ENCODE measurements around the gene KIF6. TPM values are rescaled to one million over a fixed set of nuclear protein-coding genes. Genes with fewer than 3 reads are reported as not detected.

The KIF6 gene
- polyA plus RNA-seq, 2 of the 4 experiments (the other 2 are of a cell fraction) = 0.05 to 0.39 TPM

DNA sequence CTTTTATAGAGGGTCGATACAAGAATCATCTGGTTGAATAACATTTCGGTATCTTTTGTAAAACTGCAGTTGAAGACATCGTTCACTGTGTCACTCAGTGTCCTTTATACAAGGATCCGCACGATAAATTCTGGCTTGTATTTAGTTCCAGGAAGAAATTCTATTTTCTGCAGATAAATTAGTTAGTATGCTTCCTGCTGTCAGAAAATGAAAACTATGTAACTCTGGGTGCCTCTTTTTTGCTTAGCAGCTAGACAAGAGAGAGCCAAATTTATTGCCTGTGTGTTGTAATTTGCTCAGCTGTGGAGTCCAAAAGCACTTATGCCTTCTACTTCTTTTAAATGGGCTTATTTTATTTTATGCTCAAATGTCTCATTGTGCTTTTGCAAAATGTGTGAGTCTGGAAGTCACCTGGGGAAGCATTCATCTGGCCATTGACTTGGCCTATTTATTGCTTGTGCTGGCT lies 346.2 kb downstream of the KIF6 start:
- DNase-seq (ENCODE audit: low read depth in 1 of 2, low spot score in 1 of 2) = no peak
- no peaks in the 10 kb centered on the region for H3K9me3 ChIP-seq
- no peak for ATAC-seq
- H3K4me1 ChIP-seq = no peaks in the 10 kb centered on the region
- H3K27ac ChIP-seq = no peak overlapping the region
- no peak for FAIRE-seq
- no peak for TF ChIP-seq EP300 (IDR thresholded peaks at IDR 0.05)
- no peak for TF ChIP-seq CBX8 (IDR thresholded peaks at IDR 0.05)
- TF ChIP-seq, protein P1, sequence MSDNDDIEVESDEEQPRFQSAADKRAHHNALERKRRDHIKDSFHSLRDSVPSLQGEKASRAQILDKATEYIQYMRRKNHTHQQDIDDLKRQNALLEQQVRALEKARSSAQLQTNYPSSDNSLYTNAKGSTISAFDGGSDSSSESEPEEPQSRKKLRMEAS (IDR thresholded peaks at IDR 0.05) = no peak
- TF ChIP-seq HOXB13 (CRISPR knock-in tag; IDR thresholded peaks at IDR 0.05; ENCODE audit: low read depth) = no peak
- no peak for TF ChIP-seq PHF8 (IDR thresholded peaks at IDR 0.05; ENCODE audit: borderline replicate concordance, low read depth)
- TF ChIP-seq SREBF2 (IDR thresholded peaks at IDR 0.05) = no peak
- no peak for TF ChIP-seq TP53 (CRISPR knock-in tag; IDR thresholded peaks at IDR 0.05)
- no peak for TF ChIP-seq NR3C1 (IDR thresholded peaks at IDR 0.05)
- no peak for TF ChIP-seq ZFP36 (IDR thresholded peaks at IDR 0.05; ENCODE audit: borderline replicate concordance, partially characterized antibody)
- no peak for TF ChIP-seq ZC3H11A (IDR thresholded peaks at IDR 0.05)
- TF ChIP-seq JUN (IDR thresholded peaks at IDR 0.05) = no peak
- no peak overlapping the region for H3K4me3 ChIP-seq
- no peak overlapping the region for H3K4me2 ChIP-seq
- WGBS (ENCODE audit: missing lambda C conversion rate) = 65% methylated on average over 5 of the region's 5 CpGs
- POLR2A ChIA-PET = no interaction called here
- CTCF ChIA-PET = interaction anchor here (1.2 kb wide), 1 partner anchor 407 kb away, joined by 3 read pairs; no protein-coding TSS in a partner anchor

DNA sequence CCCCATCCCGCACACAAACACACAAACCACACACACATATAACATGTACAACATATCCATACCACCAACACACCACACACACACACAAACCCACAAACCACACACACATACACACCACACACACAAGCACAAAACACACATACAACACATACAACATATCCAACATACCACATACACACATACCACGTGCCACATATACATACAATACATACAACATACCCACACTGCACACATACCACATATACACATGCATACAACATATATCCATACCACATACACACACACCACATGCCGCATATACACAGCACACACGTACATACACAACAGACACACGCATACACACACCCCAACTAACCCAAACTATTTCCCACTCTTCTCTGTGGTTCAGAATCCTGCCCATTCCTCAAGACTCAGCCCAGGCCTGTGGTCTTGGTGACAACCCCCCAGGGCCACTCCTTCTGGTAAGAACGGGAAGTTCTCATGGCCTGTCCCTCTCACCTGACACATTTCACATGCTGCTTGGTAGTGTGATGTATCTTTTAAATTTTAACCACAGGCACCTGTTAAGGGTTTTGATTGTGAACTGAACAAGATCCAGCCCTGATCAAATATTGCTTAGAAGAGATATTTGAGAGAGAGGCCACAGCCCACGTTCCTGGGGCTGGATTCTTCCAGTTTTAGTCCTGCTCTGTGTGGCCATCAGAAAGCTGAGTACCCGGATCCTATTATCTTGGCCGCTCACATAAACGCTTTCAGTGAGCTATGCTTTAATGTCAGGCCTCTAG lies 346.8 kb downstream of the KIF6 start:
- Histone ChIP-seq H3K4me1 (no peaks in the 10 kb centered on the region), H3K4me2 (no peak overlapping the region), H3K27ac (no peak overlapping the region), H3K9me3 (no peaks in the 10 kb centered on the region), H3K4me3 (no peak overlapping the region)
- TF ChIP-seq EHMT2 (IDR thresholded peaks at IDR 0.05; ENCODE audit: low read depth) (no peak), BHLHE40 (IDR thresholded peaks at IDR 0.05; ENCODE audit: low read depth, low read length) (no peak), PHF8 (IDR thresholded peaks at IDR 0.05; ENCODE audit: borderline replicate concordance, low read depth) (no peak), SMC3 (IDR thresholded peaks at IDR 0.05) (no peak), MAZ (IDR thresholded peaks at IDR 0.05; ENCODE audit: borderline replicate concordance, low read depth, low read length) (no peak), POLR2A (IDR thresholded peaks at IDR 0.05; ENCODE audit: low read length) (no peak), ESRRA (IDR thresholded peaks at IDR 0.05; ENCODE audit: borderline replicate concordance, low read length) (no peak), RCOR1 (IDR thresholded peaks at IDR 0.05; ENCODE audit: low read depth, low read length) (no peak), EHF (CRISPR knock-in tag; IDR thresholded peaks at IDR 0.05) (no peak), TP53 (CRISPR knock-in tag; IDR thresholded peaks at IDR 0.05) (no peak), CBX2 (IDR thresholded peaks at IDR 0.05; ENCODE audit: borderline replicate concordance, low read depth) (no peak), NPAS2 (CRISPR knock-in tag; IDR thresholded peaks at IDR 0.05; ENCODE audit: borderline replicate concordance) (no peak)
- TF ChIP-seq, protein P2, sequence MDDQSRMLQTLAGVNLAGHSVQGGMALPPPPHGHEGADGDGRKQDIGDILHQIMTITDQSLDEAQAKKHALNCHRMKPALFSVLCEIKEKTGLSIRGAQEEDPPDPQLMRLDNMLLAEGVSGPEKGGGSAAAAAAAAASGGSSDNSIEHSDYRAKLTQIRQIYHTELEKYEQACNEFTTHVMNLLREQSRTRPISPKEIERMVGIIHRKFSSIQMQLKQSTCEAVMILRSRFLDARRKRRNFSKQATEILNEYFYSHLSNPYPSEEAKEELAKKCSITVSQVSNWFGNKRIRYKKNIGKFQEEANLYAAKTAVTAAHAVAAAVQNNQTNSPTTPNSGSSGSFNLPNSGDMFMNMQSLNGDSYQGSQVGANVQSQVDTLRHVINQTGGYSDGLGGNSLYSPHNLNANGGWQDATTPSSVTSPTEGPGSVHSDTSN (IDR thresholded peaks at IDR 0.05) = no peak
- TF ChIP-seq, protein P3, sequence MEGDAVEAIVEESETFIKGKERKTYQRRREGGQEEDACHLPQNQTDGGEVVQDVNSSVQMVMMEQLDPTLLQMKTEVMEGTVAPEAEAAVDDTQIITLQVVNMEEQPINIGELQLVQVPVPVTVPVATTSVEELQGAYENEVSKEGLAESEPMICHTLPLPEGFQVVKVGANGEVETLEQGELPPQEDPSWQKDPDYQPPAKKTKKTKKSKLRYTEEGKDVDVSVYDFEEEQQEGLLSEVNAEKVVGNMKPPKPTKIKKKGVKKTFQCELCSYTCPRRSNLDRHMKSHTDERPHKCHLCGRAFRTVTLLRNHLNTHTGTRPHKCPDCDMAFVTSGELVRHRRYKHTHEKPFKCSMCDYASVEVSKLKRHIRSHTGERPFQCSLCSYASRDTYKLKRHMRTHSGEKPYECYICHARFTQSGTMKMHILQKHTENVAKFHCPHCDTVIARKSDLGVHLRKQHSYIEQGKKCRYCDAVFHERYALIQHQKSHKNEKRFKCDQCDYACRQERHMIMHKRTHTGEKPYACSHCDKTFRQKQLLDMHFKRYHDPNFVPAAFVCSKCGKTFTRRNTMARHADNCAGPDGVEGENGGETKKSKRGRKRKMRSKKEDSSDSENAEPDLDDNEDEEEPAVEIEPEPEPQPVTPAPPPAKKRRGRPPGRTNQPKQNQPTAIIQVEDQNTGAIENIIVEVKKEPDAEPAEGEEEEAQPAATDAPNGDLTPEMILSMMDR (IDR thresholded peaks at IDR 0.05) = no peak
- ATAC-seq (no peak), DNase-seq (ENCODE audit: low read depth in 1 of 2, low spot score in 1 of 2) (no peak), FAIRE-seq (no peak)
- 47% methylated on average over 10 of the region's 10 CpGs for WGBS (ENCODE audit: missing lambda C conversion rate)
- ChIA-PET POLR2A (no interaction called here), CTCF (interaction anchor here (0.6 to 1.2 kb wide), 4 partner anchors 10 to 514 kb away, joined by 3 to 7 read pairs (median 3); no protein-coding TSS in a partner anchor)

Measured in A549 (cell line).